Transverse colon (tissue), 4 donors: Measurements from ENCODE around the gene SH3RF3.

Experiments used
- CTCF ChIP-seq, 5 experiments: fragments of 200-600 bp in 3 of 5; fragments of 450-650 bp in 2 of 5; sonication (generic) in 3 of 5; IDR thresholded peaks; 1 replicate in 2 of 5; 2 replicates in 3 of 5; pipeline ENCODE4 v1.5.1; 2016 to 2017; ENCODE audit warnings: antibody characterized with exemption in 5 of 5, inconsistent platforms in 3 of 5, mild to moderate bottlenecking in 2 of 5, moderate library complexity in 1 of 5
- EP300 ChIP-seq: sonication (generic); formaldehyde crosslinking; IDR thresholded peaks from one replicate; pipeline ENCODE4 v1.6.1; 2017; ENCODE audit warnings: antibody characterized with exemption, low read depth
- POLR2AphosphoS5 ChIP-seq, 3 donors: sonication (generic); formaldehyde crosslinking; IDR thresholded peaks; one replicate each; pipeline ENCODE4 v1.6.1; 2016; ENCODE audit warnings: antibody characterized with exemption in 3 of 3

DNA sequence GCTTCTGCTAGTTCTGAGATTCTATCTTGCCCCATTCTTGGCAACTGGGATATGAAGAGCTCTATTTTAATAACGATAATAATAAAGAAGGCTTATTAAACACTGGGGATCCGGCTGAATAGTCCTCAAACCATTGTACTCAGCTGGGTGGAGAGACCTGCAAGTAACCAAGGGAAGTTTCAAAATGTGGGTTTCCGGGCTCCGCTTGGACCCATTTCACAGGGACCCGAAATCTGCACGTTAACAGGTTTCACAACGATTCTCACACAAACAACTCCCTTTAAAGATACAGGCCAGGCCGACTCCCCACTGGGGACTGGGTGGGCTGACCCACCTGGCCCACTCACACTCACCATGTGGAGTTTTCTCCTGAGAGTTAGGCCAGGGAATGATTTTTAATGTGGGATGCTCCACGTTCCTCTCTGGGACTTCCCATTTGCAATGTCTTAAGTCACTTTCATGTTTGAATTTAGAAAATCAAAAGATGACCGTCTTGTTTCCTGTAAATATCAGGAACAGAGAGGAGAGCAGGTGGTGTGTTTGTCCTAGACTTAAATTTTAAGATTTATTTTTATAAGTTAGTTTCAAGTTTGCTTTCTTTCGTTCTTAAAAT is 96.3 kb downstream of the SH3RF3 start:
- TF ChIP-seq EP300, result no peak
- no peak for TF ChIP-seq CTCF (IDR thresholded peaks at IDR 0.05)
- no peak for TF ChIP-seq POLR2AphosphoS5 (IDR thresholded peaks at IDR 0.05)
